Trophoblast cell (in vitro differentiated cells and primary cell): Measurements from ENCODE around the gene TMPO.
"Not testable (repeated sequence)": the region's sequence is repeated elsewhere in the genome, so short reads cannot be mapped to it uniquely, and the experiment has no call there.

Source experiments
- DNase-seq, 2 donors: peaks; one replicate each; pipeline ENCODE4 v3.0.0-alpha.2; 2016
- H2AFZ ChIP-seq: 2 replicates; pipeline ENCODE4 v1.6.1; 2013; ENCODE audit warnings: low read length, moderate library complexity, mild to moderate bottlenecking; ENCODE audit not compliant: insufficient read depth, poor library complexity
- H2AK5ac ChIP-seq: 2 replicates; pipeline ENCODE4 v1.6.1; 2013; ENCODE audit warnings: mild to moderate bottlenecking, low read length
- H2BK120ac ChIP-seq: 2 replicates; pipeline ENCODE4 v1.6.1; 2013; ENCODE audit warnings: low read length, mild to moderate bottlenecking, moderate library complexity; ENCODE audit not compliant: insufficient read depth, poor library complexity
- H2BK12ac ChIP-seq: 2 replicates; pipeline ENCODE4 v1.6.1; 2013; ENCODE audit warnings: mild to moderate bottlenecking, low read length, moderate library complexity
- H2BK5ac ChIP-seq: 2 replicates; pipeline ENCODE4 v1.6.1; 2013; ENCODE audit warnings: low read length, low read depth, moderate library complexity, mild to moderate bottlenecking; ENCODE audit not compliant: poor library complexity
- H3K14ac ChIP-seq: 2 replicates; pipeline ENCODE4 v1.6.1; 2013; ENCODE audit warnings: mild to moderate bottlenecking, low read length
- H3K18ac ChIP-seq: 2 replicates; pipeline ENCODE4 v1.6.1; 2013; ENCODE audit warnings: mild to moderate bottlenecking, low read length
- H3K23ac ChIP-seq: 2 replicates; pipeline ENCODE4 v1.6.1; 2013; ENCODE audit warnings: low read length
- H3K27ac ChIP-seq: 2 replicates; pipeline ENCODE4 v1.5.1; 2013; ENCODE audit warnings: low read depth, mild to moderate bottlenecking, inconsistent platforms, low read length, moderate library complexity
- H3K27me3 ChIP-seq: 2 replicates; pipeline ENCODE4 v1.6.1; 2013; ENCODE audit warnings: inconsistent platforms, mild to moderate bottlenecking, low read length, moderate library complexity; ENCODE audit not compliant: insufficient read depth
- H3K36me3 ChIP-seq, 2 experiments: 1 replicate in 1 of 2; 2 replicates in 1 of 2; pipeline ENCODE4 v1.6.1; 2013; ENCODE audit warnings: low read length in 2 of 2, mild to moderate bottlenecking in 2 of 2, moderate library complexity in 1 of 2; ENCODE audit not compliant: insufficient read depth in 2 of 2, control insufficient read depth in 1 of 2
- H3K4ac ChIP-seq: 2 replicates; pipeline ENCODE4 v1.6.1; 2013; ENCODE audit warnings: low read depth, mild to moderate bottlenecking, low read length, moderate library complexity
- H3K4me1 ChIP-seq, 2 experiments: 1 replicate in 1 of 2; 2 replicates in 1 of 2; pipeline ENCODE4 v1.6.1; 2013; ENCODE audit warnings: low read length in 2 of 2, mild to moderate bottlenecking in 2 of 2, moderate library complexity in 1 of 2; ENCODE audit not compliant: insufficient read depth in 2 of 2, control insufficient read depth in 1 of 2
- H3K4me2 ChIP-seq: 2 replicates; pipeline ENCODE4 v1.6.1; 2013; ENCODE audit warnings: inconsistent platforms, mild to moderate bottlenecking, low read length, moderate library complexity
- H3K4me3 ChIP-seq: 2 replicates; pipeline ENCODE4 v1.5.1; 2013; ENCODE audit warnings: mild to moderate bottlenecking, low read depth, low read length, inconsistent platforms
- H3K79me1 ChIP-seq: one replicate; pipeline ENCODE4 v1.6.1; 2013; ENCODE audit warnings: low read length
- H3K79me2 ChIP-seq: 2 replicates; pipeline ENCODE4 v1.6.1; 2013; ENCODE audit warnings: low read length, mild to moderate bottlenecking; ENCODE audit not compliant: control insufficient read depth, insufficient read depth, poor library complexity
- H3K9ac ChIP-seq: 2 replicates; pipeline ENCODE4 v1.6.1; 2013; ENCODE audit warnings: mild to moderate bottlenecking, low read length
- H3K9me3 ChIP-seq: 2 replicates; pipeline ENCODE4 v1.6.1; 2013; ENCODE audit warnings: low read depth, mild to moderate bottlenecking, control low read depth, inconsistent platforms, low read length; ENCODE audit not compliant: insufficient read depth
- H4K12ac ChIP-seq: 2 replicates; pipeline ENCODE4 v1.6.1; 2013; ENCODE audit warnings: low read depth, mild to moderate bottlenecking, low read length, moderate library complexity
- H4K8ac ChIP-seq: 2 replicates; pipeline ENCODE4 v1.6.1; 2013; ENCODE audit warnings: low read depth, mild to moderate bottlenecking, low read length, moderate library complexity
- H4K91ac ChIP-seq: one replicate; pipeline ENCODE4 v1.6.1; 2013; ENCODE audit warnings: low read depth, mild to moderate bottlenecking, low read length, moderate library complexity
- WGBS: extraction: QIAGEN DNeasy Blood & Tissue Kit; methylation state at CpG from one replicate; pipeline ENCODE4 v1.1.7; 2013; ENCODE audit warnings: missing lambda C conversion rate; ENCODE audit not compliant: insufficient read length, insufficient coverage; ENCODE audit errors: extremely low coverage; 5-methylcytosine and 5-hydroxymethylcytosine counted together

The TMPO gene

DNA sequence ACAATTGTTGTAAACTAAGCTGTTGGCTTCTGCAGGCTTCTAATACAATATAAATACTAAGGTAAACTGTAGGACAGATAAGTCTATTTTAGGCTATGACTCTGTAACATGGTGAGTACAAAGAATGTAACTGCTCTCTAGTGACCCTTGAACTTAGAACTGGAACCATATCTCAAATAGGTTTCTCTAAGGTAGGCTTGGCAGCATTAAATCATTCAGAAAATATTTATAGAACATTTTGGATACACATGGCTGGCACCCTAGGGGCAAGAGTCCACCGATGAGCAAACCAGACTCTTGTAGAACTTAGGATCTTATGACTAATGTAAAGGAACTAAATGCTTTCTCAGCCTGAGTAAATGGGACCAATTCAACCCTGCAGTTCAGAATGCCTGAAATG, 58.7 kb downstream of the TMPO start:
- H2BK5ac ChIP-seq, result no peak overlapping the region
- no peak overlapping the region for H3K4ac ChIP-seq
- H3K9me3 ChIP-seq, result no peaks in the 10 kb centered on the region
- H3K4me3 ChIP-seq, result no peak overlapping the region
- no peak overlapping the region for H3K23ac ChIP-seq
- no peak overlapping the region for H2AFZ ChIP-seq
- H3K9ac ChIP-seq, result no peak overlapping the region
- no peak overlapping the region for H4K12ac ChIP-seq
- no peak overlapping the region for H3K18ac ChIP-seq
- H4K8ac ChIP-seq, result no peak overlapping the region
- H3K4me1 ChIP-seq, result no peaks in the 10 kb centered on the region
- H3K36me3 ChIP-seq, result no peaks in the 10 kb centered on the region
- H2AK5ac ChIP-seq, result no peak overlapping the region
- no peak overlapping the region for H2BK12ac ChIP-seq
- no peak overlapping the region for H3K4me2 ChIP-seq
- no peaks in the 10 kb centered on the region for H3K79me2 ChIP-seq
- WGBS, result no CpG with 5 or more reads among the region's 1 CpG
- no peak overlapping the region for H2BK120ac ChIP-seq
- no peaks in the 10 kb centered on the region for H3K79me1 ChIP-seq
- no peaks in the 10 kb centered on the region for H3K27me3 ChIP-seq
- no peak for DNase-seq
- H3K27ac ChIP-seq, result no peak overlapping the region
- no peak overlapping the region for H4K91ac ChIP-seq
- no peak overlapping the region for H3K14ac ChIP-seq

DNA sequence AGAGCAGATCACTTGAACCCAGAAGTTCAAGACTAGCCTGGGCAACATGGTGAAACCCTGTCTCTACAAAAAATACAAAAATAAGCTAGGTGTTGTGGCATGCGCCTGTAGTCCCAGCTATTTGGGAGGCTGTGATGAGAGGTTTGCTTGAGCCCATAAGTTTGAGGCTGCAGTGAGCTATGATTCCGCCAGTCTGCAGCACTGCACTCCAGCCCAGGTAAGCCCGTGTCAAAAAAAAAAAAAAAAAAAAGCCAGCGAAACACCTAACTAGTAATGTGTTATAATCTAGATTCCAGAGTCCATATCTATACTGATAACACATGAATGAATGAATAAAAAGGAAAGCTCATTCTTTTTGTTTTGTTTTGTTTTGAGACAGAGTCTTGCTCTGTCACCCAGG, 59.6 kb downstream of the TMPO start:
- Histone ChIP-seq H3K18ac (no peak overlapping the region), H3K4me3 (no peak overlapping the region), H3K27me3 (no peaks in the 10 kb centered on the region), H3K4ac (no peak overlapping the region), H3K9me3 (no peaks in the 10 kb centered on the region), H4K12ac (no peak overlapping the region), H3K4me2 (no peak overlapping the region), H3K23ac (no peak overlapping the region), H3K79me2 (no peaks in the 10 kb centered on the region), H3K36me3 (no peaks in the 10 kb centered on the region), H3K14ac (no peak overlapping the region), H2BK5ac (no peak overlapping the region), H2BK120ac (no peak overlapping the region), H4K91ac (no peak overlapping the region), H2BK12ac (no peak overlapping the region), H3K4me1 (no peaks in the 10 kb centered on the region), H3K9ac (no peak overlapping the region), H2AK5ac (no peak overlapping the region), H2AFZ (no peak overlapping the region), H4K8ac (no peak overlapping the region), H3K79me1 (no peaks in the 10 kb centered on the region), H3K27ac (no peak overlapping the region)
- no CpG with 5 or more reads among the region's 4 CpGs for WGBS
- no peak for DNase-seq

DNA sequence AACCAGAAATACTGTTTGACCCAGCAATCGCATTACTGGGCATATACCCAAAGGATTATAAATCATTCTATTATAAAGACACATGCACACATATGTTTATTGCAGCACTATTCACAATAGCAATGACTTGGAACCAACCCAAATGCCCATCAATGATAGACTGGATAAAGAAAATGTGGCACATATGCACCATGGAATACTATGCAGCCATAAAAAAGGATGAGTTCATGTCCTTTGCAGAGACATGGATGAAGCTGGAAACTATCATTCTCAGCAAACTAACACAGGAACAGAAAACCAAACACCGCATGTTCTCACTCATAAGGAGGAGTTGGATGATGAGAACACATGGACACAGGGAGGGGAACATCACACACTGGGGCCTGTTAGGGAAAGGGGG, 61.4 kb downstream of the TMPO start:
- not testable (repeated sequence) for H3K4me1 ChIP-seq, H2BK120ac ChIP-seq, H4K91ac ChIP-seq, H3K9me3 ChIP-seq, H3K27me3 ChIP-seq, H3K23ac ChIP-seq, H2BK5ac ChIP-seq, H3K27ac ChIP-seq, H4K12ac ChIP-seq, H3K79me2 ChIP-seq, H3K14ac ChIP-seq, H3K36me3 ChIP-seq, H4K8ac ChIP-seq, H3K4me2 ChIP-seq, H3K4me3 ChIP-seq, H2AFZ ChIP-seq, H3K79me1 ChIP-seq, H3K9ac ChIP-seq, H2BK12ac ChIP-seq, H2AK5ac ChIP-seq, H3K18ac ChIP-seq, H3K4ac ChIP-seq, DNase-seq
- no CpG with 5 or more reads among the region's 2 CpGs for WGBS

DNA sequence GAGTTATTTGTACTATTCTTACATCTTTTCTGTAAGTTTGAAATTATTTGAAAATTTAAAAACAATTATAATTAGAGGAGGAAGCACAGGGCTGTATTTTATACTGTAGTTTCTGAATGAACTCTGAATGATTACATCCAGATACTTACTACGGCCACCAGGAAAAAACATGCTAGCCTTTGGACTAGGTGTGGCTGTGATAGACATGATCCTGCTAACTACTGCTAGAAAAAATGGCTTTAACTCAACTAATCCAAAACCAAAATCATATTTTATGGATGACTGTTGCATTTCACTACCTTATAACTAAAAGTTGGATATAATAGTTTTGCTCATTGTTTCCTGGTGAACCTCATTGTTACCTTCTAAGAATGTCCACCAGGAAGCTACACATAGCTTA, 63.0 kb downstream of the TMPO start:
- no peak overlapping the region for H4K12ac ChIP-seq
- no peak overlapping the region for H3K4me2 ChIP-seq
- no peak for DNase-seq
- H2BK5ac ChIP-seq, result no peak overlapping the region
- no peak overlapping the region for H2AK5ac ChIP-seq
- no peak overlapping the region for H3K23ac ChIP-seq
- WGBS, result no CpG with 5 or more reads among the region's 1 CpG
- H2BK120ac ChIP-seq, result no peak overlapping the region
- H3K14ac ChIP-seq, result no peak overlapping the region
- H2BK12ac ChIP-seq, result no peak overlapping the region
- H3K27ac ChIP-seq, result no peak overlapping the region
- H3K79me2 ChIP-seq, result no peaks in the 10 kb centered on the region
- no peaks in the 10 kb centered on the region for H3K27me3 ChIP-seq
- no peak overlapping the region for H3K9ac ChIP-seq
- no peak overlapping the region for H3K4ac ChIP-seq
- no peaks in the 10 kb centered on the region for H3K9me3 ChIP-seq
- H4K91ac ChIP-seq, result no peak overlapping the region
- no peak overlapping the region for H2AFZ ChIP-seq
- no peaks in the 10 kb centered on the region for H3K4me1 ChIP-seq
- no peak overlapping the region for H4K8ac ChIP-seq
- H3K4me3 ChIP-seq, result no peak overlapping the region
- no peaks in the 10 kb centered on the region for H3K79me1 ChIP-seq
- no peak overlapping the region for H3K18ac ChIP-seq
- H3K36me3 ChIP-seq, result no peaks in the 10 kb centered on the region
